GM20431 (cell line): Measurements from ENCODE around the gene MAGEA9B.
"Not testable (repeated sequence)": the region's sequence is repeated elsewhere in the genome, so short reads cannot be mapped to it uniquely, and the experiment has no call there.

ENCODE experiments used
- in situ Hi-C: fragments of 300-500 bp; cut with MseI, MboI; formaldehyde crosslinking; loops from one replicate; pipeline ENCODE4 v1.15.0; 2020; ENCODE audit warnings: low sequenced_read_pairs; ENCODE audit not compliant: unreplicated experiment

The MAGEA9B gene

DNA sequence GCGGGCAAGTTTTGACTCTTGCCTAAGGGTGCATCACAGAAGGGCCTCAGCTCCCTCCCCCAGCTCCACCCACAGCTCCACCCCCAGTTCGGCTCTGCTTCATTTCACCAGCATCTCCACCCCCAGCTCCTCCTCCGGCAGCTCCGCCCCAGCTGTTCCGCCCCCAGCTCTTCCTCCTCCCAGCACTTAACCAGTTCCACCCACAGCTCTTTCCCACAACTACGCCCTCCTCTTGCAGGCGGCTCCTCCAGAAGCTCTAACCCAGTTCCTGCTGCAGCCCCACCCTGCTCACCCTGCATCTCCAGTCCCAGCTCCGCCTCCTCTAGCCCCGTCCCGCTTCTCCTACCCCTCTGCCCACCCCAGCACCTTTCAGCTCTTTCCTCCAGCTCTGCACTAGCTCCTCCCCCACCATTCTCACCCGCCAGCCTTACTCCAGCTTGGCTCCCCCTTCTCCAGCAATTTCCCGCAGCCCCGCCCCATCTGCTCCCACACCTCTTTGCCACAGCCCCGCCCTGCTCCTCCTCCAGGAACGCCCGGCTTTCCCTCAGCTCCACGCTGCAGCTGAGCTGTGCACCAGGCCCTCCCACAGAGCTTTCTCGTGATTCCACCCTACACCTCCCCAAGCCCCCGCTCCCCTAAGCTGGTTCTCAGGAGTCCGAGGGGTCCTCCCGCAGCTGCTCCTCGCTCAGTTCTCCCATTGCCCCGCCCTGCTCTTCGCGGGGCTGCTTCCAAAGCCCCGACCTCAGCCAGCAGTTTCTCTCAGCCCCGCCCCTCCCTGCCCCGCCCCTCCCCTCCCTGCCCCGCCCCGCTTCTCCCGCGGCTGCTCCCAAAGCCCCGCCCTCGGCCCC, 47.8 kb downstream of the MAGEA9B start:
- in situ Hi-C loops = no loop called here

DNA sequence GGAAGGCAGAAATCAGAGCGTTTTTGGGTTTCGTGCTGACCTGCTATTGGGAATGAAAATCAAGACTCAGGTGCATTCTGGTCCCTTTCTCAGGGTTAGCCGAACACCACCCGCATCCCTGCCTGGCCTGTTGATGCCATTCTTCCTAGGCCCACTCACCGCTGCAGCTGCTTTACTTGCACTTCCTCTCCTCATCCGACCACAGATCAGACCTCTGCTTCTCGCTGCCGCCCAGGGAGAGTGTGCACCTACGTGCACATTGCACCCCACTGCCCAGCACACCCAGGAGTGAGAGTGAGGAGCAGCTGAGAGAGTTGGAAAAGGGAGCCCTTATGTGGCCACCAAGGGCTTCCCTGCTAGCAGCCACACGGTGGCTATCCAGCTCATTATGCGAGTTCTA, 49.8 kb downstream of the MAGEA9B start:
- in situ Hi-C loops = not testable (repeated sequence)

DNA sequence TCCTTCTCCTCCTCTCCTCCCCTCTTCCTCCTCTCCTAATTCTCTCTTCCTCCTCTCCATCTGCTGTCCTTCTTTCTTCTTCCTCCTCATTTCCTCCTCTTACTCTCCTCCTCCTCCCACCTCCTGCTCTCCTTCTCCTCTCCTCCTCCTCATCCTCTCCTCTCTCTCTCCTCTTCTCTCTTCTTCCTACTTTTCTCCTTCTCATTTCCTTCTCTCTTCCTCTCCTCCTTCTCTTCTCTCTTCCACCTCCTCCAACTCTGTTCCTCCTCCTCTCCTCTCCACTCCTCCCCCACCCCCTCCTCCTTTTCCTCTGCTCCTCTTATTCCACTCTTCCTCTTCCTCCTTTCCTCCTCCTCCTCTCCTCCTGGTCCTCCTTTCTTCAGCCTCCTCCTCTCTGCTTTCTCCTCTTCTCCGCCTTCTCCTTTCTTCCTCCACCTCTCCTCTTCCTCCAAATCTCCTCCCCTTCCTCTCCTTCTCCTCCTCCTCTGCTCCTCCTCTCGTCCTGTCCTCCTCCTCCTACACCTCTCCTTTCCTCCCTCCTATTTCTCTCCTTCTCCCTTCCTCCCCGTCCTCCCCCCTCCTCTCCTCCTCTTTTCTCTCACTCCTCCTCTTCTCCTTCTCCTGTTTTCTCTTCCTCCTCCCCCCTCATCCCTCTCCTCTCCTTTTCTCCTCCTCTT, 52.2 kb downstream of the MAGEA9B start:
- in situ Hi-C loops = not testable (repeated sequence)

DNA sequence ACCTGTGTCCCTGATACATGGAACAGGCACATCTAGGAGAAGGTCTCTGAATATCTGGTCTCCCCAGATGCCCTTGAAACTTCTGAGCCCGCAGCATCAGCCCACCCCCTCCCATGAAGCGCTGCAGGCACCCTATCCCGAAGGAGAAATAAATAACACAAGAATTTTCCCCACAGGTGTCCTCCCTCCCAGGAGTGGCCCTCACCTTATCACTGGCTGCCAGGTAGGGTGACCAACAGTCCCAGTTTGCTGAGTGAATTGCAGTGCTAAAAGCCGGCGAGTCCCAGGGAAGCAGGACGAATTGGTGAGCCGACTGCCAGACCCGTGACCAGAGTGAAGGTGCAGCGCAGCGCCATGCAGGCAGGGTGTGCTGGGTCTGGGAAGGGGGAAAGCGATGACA, 53.3 kb downstream of the MAGEA9B start:
- in situ Hi-C loops = not testable (repeated sequence)

DNA sequence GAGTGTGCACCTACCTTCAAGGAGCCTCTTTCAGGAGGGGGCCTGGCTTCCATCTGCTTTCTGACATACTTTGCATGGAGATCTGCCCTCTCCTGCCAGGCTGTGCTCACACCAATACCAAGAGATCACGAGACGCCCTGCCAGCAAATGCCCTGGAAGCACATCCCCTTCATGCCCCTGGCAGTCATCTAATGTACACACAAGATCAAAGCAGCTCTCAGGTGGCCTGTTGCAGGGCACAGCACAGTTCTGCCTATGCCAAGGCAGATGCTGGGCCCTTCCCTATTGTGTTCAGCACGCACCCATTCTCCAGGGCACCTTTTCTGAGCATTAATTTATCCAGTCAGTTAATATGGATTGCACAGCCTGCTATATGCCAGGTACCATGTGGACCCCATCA, 54.4 kb downstream of the MAGEA9B start:
- in situ Hi-C loops = not testable (repeated sequence)
